H1 (cell line): ENCODE measurements around the gene CACNA1F. TPM values are rescaled to one million over a fixed set of nuclear protein-coding genes. Genes with fewer than 3 reads are reported as not detected.

ENCODE experiments used
- CTCF ChIA-PET: fragments of 300-600 bp; sonication (Branson Sonifier 250); formaldehyde crosslinking; loops from one replicate; lab custom pipeline; 2021; ENCODE audit not compliant: partially characterized antibody; lab: Charles Lee
- POLR2A ChIA-PET: fragments of 300-600 bp; sonication (Branson Sonifier 250); formaldehyde crosslinking; loops from one replicate; lab custom pipeline; 2021; ENCODE audit warnings: inconsistent platforms; ENCODE audit not compliant: partially characterized antibody; lab: Charles Lee
- DNase-seq, 2 experiments: peaks; one replicate each; pipeline versions ENCODE4 v3.0.0 to v3.0.0-alpha.2; 2010 to 2022; ENCODE audit warnings: low spot score in 2 of 2, low read depth in 1 of 2, mixed read lengths in 1 of 2
- FAIRE-seq: peaks from 2 replicates; lab custom pipeline; 2011; peaks lifted over from hg19 to GRCh38; lab: Jason Lieb, UNC
- H2AFZ ChIP-seq: 2 replicates; pipeline ENCODE4 v1.8.1; 2012; ENCODE audit warnings: low read length, inconsistent platforms
- H2AK5ac ChIP-seq: 2 replicates; pipeline ENCODE4 v1.6.1; 2013; ENCODE audit warnings: low read depth, low read length
- H2BK120ac ChIP-seq: replicated peaks from 2 replicates; pipeline ENCODE3; 2013; ENCODE audit warnings: low read depth, low read length, inconsistent platforms
- H2BK12ac ChIP-seq: 2 replicates; pipeline ENCODE4 v1.6.1; 2013; ENCODE audit warnings: low read depth, low read length
- H2BK15ac ChIP-seq: 2 replicates; pipeline ENCODE4 v1.6.1; 2013; ENCODE audit warnings: low read length
- H2BK20ac ChIP-seq: 2 replicates; pipeline ENCODE4 v1.6.1; 2013; ENCODE audit warnings: low read length
- H2BK5ac ChIP-seq: 2 replicates; pipeline ENCODE4 v1.6.1; 2013; ENCODE audit warnings: low read depth, low read length
- H3K14ac ChIP-seq: 2 replicates; pipeline ENCODE4 v1.6.1; 2013; ENCODE audit warnings: inconsistent platforms; ENCODE audit not compliant: insufficient read length
- H3K18ac ChIP-seq: 2 replicates; pipeline ENCODE4 v1.6.1; 2013; ENCODE audit warnings: low read length; ENCODE audit errors: extremely low read depth
- H3K23ac ChIP-seq: 2 replicates; pipeline ENCODE4 v1.6.1; 2013; ENCODE audit warnings: inconsistent platforms; ENCODE audit not compliant: insufficient read length
- H3K23me2 ChIP-seq: 2 replicates; pipeline ENCODE4 v1.6.1; 2013; ENCODE audit warnings: low read depth, low read length
- H3K27ac ChIP-seq: 2 replicates; pipeline ENCODE4 v1.6.1; 2011; ENCODE audit warnings: low read depth, low read length, inconsistent platforms
- H3K27me3 ChIP-seq, 4 experiments: replicated peaks in 1 of 4; 1 replicate in 1 of 4; 2 replicates in 3 of 4; pipeline versions ENCODE4 v1.6.1 to v1.8.1; 2011 to 2013; ENCODE audit warnings: low read length in 3 of 4, mild to moderate bottlenecking in 3 of 4, inconsistent platforms in 2 of 4, mixed read lengths in 2 of 4, moderate library complexity in 1 of 4; ENCODE audit not compliant: control insufficient read depth in 3 of 4, insufficient read depth in 3 of 4; ENCODE audit errors: extremely low read depth in 1 of 4
- H3K36me3 ChIP-seq, 4 experiments: 2 replicates each; pipeline versions ENCODE4 v1.6.1 to v1.8.1; 2011 to 2013; ENCODE audit warnings: mild to moderate bottlenecking in 4 of 4, low read length in 3 of 4, moderate library complexity in 2 of 4, control low read depth in 1 of 4, inconsistent platforms in 1 of 4; ENCODE audit not compliant: insufficient read depth in 4 of 4, control insufficient read depth in 2 of 4
- H3K4ac ChIP-seq: replicated peaks from 2 replicates; pipeline ENCODE3; 2013; ENCODE audit warnings: low read length, low read depth, mixed read lengths, inconsistent platforms; ENCODE audit not compliant: insufficient read length
- H3K4me1 ChIP-seq, 4 experiments: replicated peaks in 1 of 4; 1 replicate in 1 of 4; 2 replicates in 3 of 4; pipeline versions ENCODE4 v1.6.1 to v1.8.1; 2011 to 2013; ENCODE audit warnings: low read length in 3 of 4, inconsistent platforms in 2 of 4, mixed read lengths in 1 of 4; ENCODE audit not compliant: insufficient read depth in 4 of 4, control insufficient read depth in 3 of 4
- H3K4me2 ChIP-seq, 2 experiments: 2 replicates each; pipeline versions ENCODE4 v1.6.1 to v1.8.1; 2011 to 2013; ENCODE audit warnings: low read depth in 2 of 2, low read length in 2 of 2, control low read depth in 1 of 2, inconsistent platforms in 1 of 2, mild to moderate bottlenecking in 1 of 2; ENCODE audit not compliant: insufficient read depth in 1 of 2
- H3K4me3 ChIP-seq, 4 experiments: fragments of 200-600, 300-600 bp in 1 of 4; sonication (generic), shearing (Covaris generic), sonication (Bioruptor Twin) in 1 of 4; 2 replicates each; pipeline versions ENCODE4 v1.5.1 to v1.8.1; 2011 to 2016; ENCODE audit warnings: low read length in 4 of 4, low read depth in 3 of 4, control low read depth in 2 of 4, inconsistent platforms in 2 of 4, mild to moderate bottlenecking in 2 of 4, mixed read lengths in 1 of 4, moderate library complexity in 1 of 4; ENCODE audit not compliant: insufficient read depth in 2 of 4; ENCODE audit errors: extremely low read depth in 1 of 4
- H3K56ac ChIP-seq: replicated peaks from 2 replicates; pipeline ENCODE3; 2013; ENCODE audit warnings: low read depth, mild to moderate bottlenecking, mixed read lengths, low read length, inconsistent platforms; ENCODE audit not compliant: insufficient read length
- H3K79me1 ChIP-seq: 2 replicates; pipeline ENCODE4 v1.6.1; 2013; ENCODE audit warnings: low read depth, low read length, control low read depth
- H3K79me2 ChIP-seq, 2 experiments: 2 replicates each; pipeline versions ENCODE4 v1.6.1 to v1.8.1; 2012 to 2013; ENCODE audit warnings: low read length in 2 of 2, mild to moderate bottlenecking in 2 of 2, inconsistent platforms in 1 of 2; ENCODE audit not compliant: insufficient read depth in 2 of 2, control insufficient read depth in 1 of 2
- H3K9ac ChIP-seq, 4 experiments: replicated peaks in 1 of 4; 1 replicate in 1 of 4; 2 replicates in 3 of 4; pipeline versions ENCODE4 v1.6.1 to v1.8.1; 2011 to 2013; ENCODE audit warnings: low read depth in 3 of 4, low read length in 3 of 4, control low read depth in 2 of 4, mild to moderate bottlenecking in 2 of 4, moderate library complexity in 2 of 4, inconsistent platforms in 1 of 4; ENCODE audit errors: extremely low read depth in 1 of 4
- H3K9me3 ChIP-seq, 2 experiments: 2 replicates each; pipeline versions ENCODE4 v1.6.1 to v1.8.1; 2012 to 2013; ENCODE audit warnings: mild to moderate bottlenecking in 2 of 2, moderate library complexity in 2 of 2, control low read depth in 1 of 2, inconsistent platforms in 1 of 2, low read depth in 1 of 2, low read length in 1 of 2, mixed read lengths in 1 of 2; ENCODE audit not compliant: insufficient read depth in 2 of 2
- H4K20me1 ChIP-seq, 2 experiments: replicated peaks in 1 of 2; 2 replicates each; pipeline versions ENCODE3 to v1.8.1; 2011 to 2013; ENCODE audit warnings: inconsistent platforms in 2 of 2, low read length in 2 of 2, mild to moderate bottlenecking in 1 of 2; ENCODE audit not compliant: insufficient read depth in 2 of 2, control insufficient read depth in 1 of 2
- H4K5ac ChIP-seq: 2 replicates; pipeline ENCODE4 v1.6.1; 2013; ENCODE audit warnings: low read length, low read depth, mixed read lengths, inconsistent platforms; ENCODE audit not compliant: insufficient read length
- H4K8ac ChIP-seq: 2 replicates; pipeline ENCODE4 v1.8.0; 2013; ENCODE audit warnings: mild to moderate bottlenecking, moderate library complexity, low read length, inconsistent platforms; ENCODE audit not compliant: insufficient read depth; ENCODE audit errors: extremely low read depth
- H4K91ac ChIP-seq: replicated peaks from 2 replicates; pipeline ENCODE3; 2013; ENCODE audit warnings: low read length, mixed read lengths, inconsistent platforms; ENCODE audit not compliant: insufficient read length
- CBX8 ChIP-seq: fragments of 300-800, 300-1000 bp; sonication (generic); IDR thresholded peaks from 2 replicates; pipeline ENCODE4 v1.7.1; 2016; ENCODE audit warnings: low read depth, low read length, borderline replicate concordance
- CHD1 ChIP-seq: IDR thresholded peaks from 2 replicates; pipeline ENCODE4 v1.6.1; 2012; ENCODE audit warnings: low read depth, low read length, improper control_type of control experiment
- GTF2F1 ChIP-seq: IDR thresholded peaks from 2 replicates; pipeline ENCODE4 v1.6.1; 2012; ENCODE audit warnings: low read depth, low read length, improper control_type of control experiment, borderline replicate concordance
- HDAC6 ChIP-seq: IDR thresholded peaks from one replicate; pipeline ENCODE4 v1.7.1; 2012; ENCODE audit warnings: low read depth, mild to moderate bottlenecking, inconsistent platforms, low read length, moderate library complexity
- POLR2AphosphoS5 ChIP-seq: IDR thresholded peaks from 2 replicates; pipeline ENCODE4 v1.6.1; 2011; ENCODE audit warnings: low read depth, low read length
- SIN3A ChIP-seq, 2 experiments: IDR thresholded peaks in 1 of 2; conservative IDR thresholded peaks in 1 of 2; 2 replicates each; pipeline ENCODE4 v1.6.1; 2011 to 2012; ENCODE audit warnings: low read length in 2 of 2, improper control_type of control experiment in 1 of 2, low read depth in 1 of 2, mild to moderate bottlenecking in 1 of 2
- SUZ12 ChIP-seq: fragments of 200-600 bp; sonication (generic); IDR thresholded peaks from 2 replicates; pipeline ENCODE4 v1.6.1; 2012; ENCODE audit warnings: mild to moderate bottlenecking, inconsistent platforms, low read length, moderate library complexity, mixed read lengths
- TBP ChIP-seq: IDR thresholded peaks from 2 replicates; pipeline ENCODE4 v1.6.1; 2011; ENCODE audit warnings: low read depth, low read length, improper control_type of control experiment
- WGBS, 2 experiments: shearing (Covaris generic) in 1 of 2; methylation state at CpG; one replicate each; pipeline versions ENCODE4 v1.1.6 to v1.1.7; 2013 to 2015; ENCODE audit warnings: low lambda C conversion rate in 2 of 2, mixed read lengths in 2 of 2, inconsistent platforms in 1 of 2, low coverage in 1 of 2, missing lambda C conversion rate in 1 of 2; ENCODE audit not compliant: insufficient replicate concordance in 2 of 2, insufficient coverage in 1 of 2, insufficient read length in 1 of 2; ENCODE audit errors: extremely low coverage in 1 of 2, missing lambda C conversion rate in 1 of 2; 5-methylcytosine and 5-hydroxymethylcytosine counted together
- polyA plus RNA-seq, 7 experiments: library from polyadenylated mRNA; depleted of rRNA in 3 of 7; stranded (reverse) in 5 of 7; unstranded in 2 of 7; fragments of >200 nt in 5 of 7; fragments of 200-250 nt in 2 of 7; gene quantifications; 1 replicate in 5 of 7; 2 replicates in 1 of 7; 4 replicates in 1 of 7; pipeline versions ENCODE4 v1.2.1 to v1.2.3, GENCODE V29; 2011 to 2013; ENCODE audit warnings: missing spikeins in 2 of 7, mixed read lengths in 2 of 7
- total RNA-seq: library from RNA; stranded (reverse); fragmentation: NEBNext Ultra II Directional; extraction: Animal tissue kit (Norgen Biotek cat#: 25700); gene quantifications from 2 replicates; pipeline ENCODE4 v1.2.1, GENCODE V29; 2021
- TF ChIP-seq, protein P1 (sequence below): IDR thresholded peaks from 2 replicates; pipeline ENCODE4 v1.6.1; 2011; ENCODE audit warnings: low read depth, mild to moderate bottlenecking, low read length; ENCODE audit not compliant: insufficient read depth
- TF ChIP-seq, protein P2 (sequence below), 3 experiments: IDR thresholded peaks; 1 replicate in 2 of 3; 2 replicates in 1 of 3; pipeline versions ENCODE4 v1.5.1 to v1.6.1; 2011; ENCODE audit warnings: low read length in 3 of 3, mild to moderate bottlenecking in 3 of 3, inconsistent platforms in 2 of 3, low read depth in 1 of 3, moderate library complexity in 1 of 3; ENCODE audit not compliant: insufficient read depth in 1 of 3; ENCODE audit errors: control extremely low read depth in 1 of 3

CACNA1F gene
- total and polyA plus RNA-seq, 2 of the 8 experiments (the other 6 are each of a cell fraction or from before 2014, with no cell fraction given): 0.59 to 0.84 TPM

DNA sequence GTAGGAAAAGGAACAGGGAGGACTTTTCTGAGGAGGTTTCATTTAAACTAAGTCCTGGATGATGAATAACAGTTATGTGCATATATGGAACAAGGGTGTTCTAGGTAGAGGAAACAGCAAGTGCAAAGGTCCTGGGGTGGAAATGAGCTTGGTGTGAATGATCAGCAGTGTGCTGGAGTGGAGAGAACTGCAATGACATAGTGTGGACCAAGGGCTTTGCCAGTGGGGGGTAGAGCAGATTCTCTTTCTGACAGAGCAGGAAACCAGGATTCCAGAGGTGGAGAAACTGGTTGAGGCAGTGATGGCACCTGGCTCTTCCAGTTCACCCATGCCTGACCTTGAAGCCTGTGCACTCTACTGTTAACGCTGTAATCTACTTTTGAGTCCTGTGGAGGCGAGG lies 38.2 kb upstream of the CACNA1F start:
- FAIRE-seq (no peak), DNase-seq (no peak)
- Histone ChIP-seq H3K4me2 (peak overlapping the region in 1 of 2 experiments; percentile 93; a peak in 2 of 4 replicates), H4K8ac (no peak overlapping the region), H2BK12ac (no peak overlapping the region), H3K4me1 (peaks cover 0 to 14% (median 5%) of the 10 kb centered on the region in 4 experiments; a peak in 4 of 7 replicates), H4K5ac (no peak overlapping the region), H3K4ac (no peak overlapping the region), H3K14ac (no peak overlapping the region), H2BK120ac (no peak overlapping the region), H3K23ac (no peak overlapping the region), H3K56ac (no peak overlapping the region), H2AK5ac (no peak overlapping the region), H3K27me3 (no peaks in the 10 kb centered on the region), H4K91ac (no peak overlapping the region), H3K27ac (no peak overlapping the region), H4K20me1 (peaks cover 0 to 17% of the 10 kb centered on the region in 2 experiments), H3K18ac (no peak overlapping the region), H3K79me1 (peaks cover 2% of the 10 kb centered on the region; the same call in 1 of the 2 replicates), H2BK15ac (no peak overlapping the region), H3K4me3 (peak overlapping the region in 2 of 4 experiments; percentile 4 to 83; a peak in 3 of 8 replicates), H2BK20ac (no peak overlapping the region), H3K9me3 (no peaks in the 10 kb centered on the region), H2BK5ac (no peak overlapping the region), H3K79me2 (peaks cover 12 to 38% of the 10 kb centered on the region in 2 experiments; a peak in 3 of 4 replicates), H3K23me2 (no peaks in the 10 kb centered on the region; the same call in 1 of the 2 replicates), H2AFZ (no peak overlapping the region), H3K36me3 (no peaks in the 10 kb centered on the region), H3K9ac (no peak overlapping the region)
- CTCF ChIA-PET: no interaction called here
- POLR2A ChIA-PET: interaction anchor here (1.0 to 1.5 kb wide), 2 partner anchors 10 to 11 kb away, joined by 3 to 4 read pairs; no protein-coding TSS in a partner anchor
- 100% methylated on average over 2 of the region's 2 CpGs; no CpG with 5 or more reads in 1 of the 2 experiments for WGBS, 2 experiments
- TF ChIP-seq TBP: no peak
- TF ChIP-seq CBX8: no peak
- no peak for TF ChIP-seq GTF2F1
- no peak for TF ChIP-seq SIN3A (conservative IDR thresholded peaks at IDR 0.05 in 1 of 2, IDR thresholded peaks at IDR 0.05 in 1 of 2; ENCODE audit: low read depth in 1 of 2, low read length in 2 of 2)
- no peak for TF ChIP-seq HDAC6
- TF ChIP-seq SUZ12: no peak
- TF ChIP-seq, protein P1, sequence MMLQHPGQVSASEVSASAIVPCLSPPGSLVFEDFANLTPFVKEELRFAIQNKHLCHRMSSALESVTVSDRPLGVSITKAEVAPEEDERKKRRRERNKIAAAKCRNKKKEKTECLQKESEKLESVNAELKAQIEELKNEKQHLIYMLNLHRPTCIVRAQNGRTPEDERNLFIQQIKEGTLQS: no peak
- TF ChIP-seq CHD1: no peak
- TF ChIP-seq POLR2AphosphoS5: no peak
- TF ChIP-seq, protein P2, sequence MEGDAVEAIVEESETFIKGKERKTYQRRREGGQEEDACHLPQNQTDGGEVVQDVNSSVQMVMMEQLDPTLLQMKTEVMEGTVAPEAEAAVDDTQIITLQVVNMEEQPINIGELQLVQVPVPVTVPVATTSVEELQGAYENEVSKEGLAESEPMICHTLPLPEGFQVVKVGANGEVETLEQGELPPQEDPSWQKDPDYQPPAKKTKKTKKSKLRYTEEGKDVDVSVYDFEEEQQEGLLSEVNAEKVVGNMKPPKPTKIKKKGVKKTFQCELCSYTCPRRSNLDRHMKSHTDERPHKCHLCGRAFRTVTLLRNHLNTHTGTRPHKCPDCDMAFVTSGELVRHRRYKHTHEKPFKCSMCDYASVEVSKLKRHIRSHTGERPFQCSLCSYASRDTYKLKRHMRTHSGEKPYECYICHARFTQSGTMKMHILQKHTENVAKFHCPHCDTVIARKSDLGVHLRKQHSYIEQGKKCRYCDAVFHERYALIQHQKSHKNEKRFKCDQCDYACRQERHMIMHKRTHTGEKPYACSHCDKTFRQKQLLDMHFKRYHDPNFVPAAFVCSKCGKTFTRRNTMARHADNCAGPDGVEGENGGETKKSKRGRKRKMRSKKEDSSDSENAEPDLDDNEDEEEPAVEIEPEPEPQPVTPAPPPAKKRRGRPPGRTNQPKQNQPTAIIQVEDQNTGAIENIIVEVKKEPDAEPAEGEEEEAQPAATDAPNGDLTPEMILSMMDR (IDR thresholded peaks at IDR 0.05; ENCODE audit: control extremely low read depth in 1 of 3, insufficient read depth in 1 of 3, low read depth in 1 of 3, low read length in 3 of 3): no peak
